Stimulated activated CD8-positive, alpha-beta memory T cell treated with anti-CD3 and anti-CD28 coated beads, Interleukin-2, amount 100 ng/mL, for 1 hour (primary cell): Measurements from ENCODE around the gene ACSM2B.
"Not testable (repeated sequence)": the region's sequence is repeated elsewhere in the genome, so short reads cannot be mapped to it uniquely, and the experiment has no call there.

ENCODE experiments used
- DNase-seq, 2 donors: peaks; one replicate each; pipeline ENCODE4 v3.0.0-alpha.2; 2020; ENCODE audit warnings: low read depth in 2 of 2

The ACSM2B gene

GRCh38 chr16:20576145-20576544 is at the start of gene ACSM2B:
Gene ACSM2B (minus strand): TSS chr16:20576367. CDS start chr16:20564845, 11,522 bp downstream.
- not testable (repeated sequence) for DNase-seq

GRCh38 chr16:20624882-20625807 is 49.0 kb upstream of the ACSM2B start:
- DNase-seq, result no peak

GRCh38 chr16:20624205-20624604 is 48.0 kb upstream of the ACSM2B start:
- DNase-seq, result no peak

GRCh38 chr16:20622498-20622870 is 46.3 kb upstream of the ACSM2B start:
- no peak for DNase-seq

GRCh38 chr16:20621406-20621805 is 45.2 kb upstream of the ACSM2B start:
- DNase-seq, result no peak

GRCh38 chr16:20620770-20621169 is 44.6 kb upstream of the ACSM2B start:
- no peak for DNase-seq

- DNase-seq, result no peak
Observed at GRCh38 chr16:20620003-20620402, 43.8 kb upstream of the ACSM2B start.

GRCh38 chr16:20617271-20617670 is 41.1 kb upstream of the ACSM2B start:
- DNase-seq, result no peak

GRCh38 chr16:20614186-20615141 is 38.3 kb upstream of the ACSM2B start:
- no peak for DNase-seq

GRCh38 chr16:20613481-20614185 is 37.5 kb upstream of the ACSM2B start:
- DNase-seq, result no peak

GRCh38 chr16:20612551-20613480 is 36.6 kb upstream of the ACSM2B start:
- DNase-seq, result no peak

GRCh38 chr16:20611975-20612481 is 35.9 kb upstream of the ACSM2B start:
- no peak for DNase-seq

GRCh38 chr16:20611350-20611902 is 35.3 kb upstream of the ACSM2B start:
- DNase-seq, result no peak

GRCh38 chr16:20610892-20611349 is 34.8 kb upstream of the ACSM2B start:
- no peak for DNase-seq

- no peak for DNase-seq
Observed at GRCh38 chr16:20610211-20610891, 34.2 kb upstream of the ACSM2B start.

- not testable (repeated sequence) for DNase-seq
Observed at GRCh38 chr16:20602205-20602604, 26.0 kb upstream of the ACSM2B start.

- not testable (repeated sequence) for DNase-seq
Observed at GRCh38 chr16:20599475-20599874, 23.3 kb upstream of the ACSM2B start.

GRCh38 chr16:20598832-20599469 is 22.8 kb upstream of the ACSM2B start:
- DNase-seq, result no peak

GRCh38 chr16:20595694-20596093 is 19.5 kb upstream of the ACSM2B start:
- DNase-seq, result not testable (repeated sequence)
